ENCODE data around the gene LRMDA. TPM values are rescaled to one million over a fixed set of nuclear protein-coding genes. Genes with fewer than 3 reads are reported as not detected.

LRMDA gene
- total RNA-seq, 1 donor from 2014 or later = 19.4 TPM

DNA sequence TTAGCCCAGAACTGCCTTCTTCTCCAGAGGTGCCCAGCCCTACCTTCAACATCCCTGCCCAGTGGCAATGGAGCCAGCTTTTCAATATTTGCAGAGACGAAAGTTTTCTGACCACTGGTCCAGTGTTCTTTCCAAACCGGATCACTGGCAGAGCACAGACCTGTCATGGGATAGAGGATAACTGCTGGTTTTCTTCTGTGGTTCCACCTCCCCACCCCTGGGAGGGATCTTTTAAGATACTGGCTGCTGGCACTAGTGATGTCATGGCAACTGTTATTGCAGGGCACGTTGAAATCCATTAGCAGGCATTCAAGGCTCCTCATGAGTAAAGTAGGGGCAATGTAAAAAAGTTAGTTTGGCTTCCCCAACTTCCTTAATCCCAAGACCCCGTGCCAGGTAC is 387.1 kb downstream of the LRMDA start:
- H3K27me3 Mint-ChIP-seq (ENCODE audit: unreplicated experiment) = no peaks in the 10 kb centered on the region
- no peaks in the 10 kb centered on the region for H3K9me3 Mint-ChIP-seq (ENCODE audit: unreplicated experiment)
- TF ChIP-seq, protein P1, sequence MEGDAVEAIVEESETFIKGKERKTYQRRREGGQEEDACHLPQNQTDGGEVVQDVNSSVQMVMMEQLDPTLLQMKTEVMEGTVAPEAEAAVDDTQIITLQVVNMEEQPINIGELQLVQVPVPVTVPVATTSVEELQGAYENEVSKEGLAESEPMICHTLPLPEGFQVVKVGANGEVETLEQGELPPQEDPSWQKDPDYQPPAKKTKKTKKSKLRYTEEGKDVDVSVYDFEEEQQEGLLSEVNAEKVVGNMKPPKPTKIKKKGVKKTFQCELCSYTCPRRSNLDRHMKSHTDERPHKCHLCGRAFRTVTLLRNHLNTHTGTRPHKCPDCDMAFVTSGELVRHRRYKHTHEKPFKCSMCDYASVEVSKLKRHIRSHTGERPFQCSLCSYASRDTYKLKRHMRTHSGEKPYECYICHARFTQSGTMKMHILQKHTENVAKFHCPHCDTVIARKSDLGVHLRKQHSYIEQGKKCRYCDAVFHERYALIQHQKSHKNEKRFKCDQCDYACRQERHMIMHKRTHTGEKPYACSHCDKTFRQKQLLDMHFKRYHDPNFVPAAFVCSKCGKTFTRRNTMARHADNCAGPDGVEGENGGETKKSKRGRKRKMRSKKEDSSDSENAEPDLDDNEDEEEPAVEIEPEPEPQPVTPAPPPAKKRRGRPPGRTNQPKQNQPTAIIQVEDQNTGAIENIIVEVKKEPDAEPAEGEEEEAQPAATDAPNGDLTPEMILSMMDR (IDR thresholded peaks at IDR 0.05; ENCODE audit: unreplicated experiment) = no peak
- H3K4me3 Mint-ChIP-seq (ENCODE audit: unreplicated experiment) = no peak overlapping the region
- no peak overlapping the region for H3K27ac Mint-ChIP-seq (ENCODE audit: unreplicated experiment)
- no peaks in the 10 kb centered on the region for H3K36me3 Mint-ChIP-seq (ENCODE audit: low read depth, unreplicated experiment)
- H3K4me1 Mint-ChIP-seq (ENCODE audit: unreplicated experiment) = no peaks in the 10 kb centered on the region
- DNase-seq (ENCODE audit: low spot score) = no peak

DNA sequence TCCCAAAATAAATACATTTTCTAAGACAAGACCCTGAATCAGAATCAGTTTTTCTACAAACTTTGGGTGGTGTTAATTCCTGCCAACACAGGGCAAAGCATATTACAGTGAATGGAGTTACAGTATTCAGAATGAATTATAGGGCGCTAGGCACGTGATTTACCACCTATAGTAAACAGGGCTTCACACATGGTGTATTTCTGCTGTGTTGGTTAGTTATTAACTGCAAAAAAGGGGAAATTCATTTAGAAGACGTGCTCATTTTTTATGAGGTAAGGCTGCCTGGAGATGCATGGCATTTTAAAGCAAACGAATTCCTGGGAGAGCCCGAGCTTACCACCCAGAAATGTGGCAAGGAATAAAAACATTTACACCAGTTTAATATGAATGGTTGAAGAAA is 393.8 kb downstream of the LRMDA start:
- Mint-ChIP-seq H3K36me3 (ENCODE audit: low read depth, unreplicated experiment) (no peaks in the 10 kb centered on the region), H3K27me3 (ENCODE audit: unreplicated experiment) (no peaks in the 10 kb centered on the region), H3K27ac (ENCODE audit: unreplicated experiment) (no peak overlapping the region), H3K4me3 (ENCODE audit: unreplicated experiment) (no peak overlapping the region), H3K9me3 (ENCODE audit: unreplicated experiment) (no peaks in the 10 kb centered on the region), H3K4me1 (ENCODE audit: unreplicated experiment) (no peaks in the 10 kb centered on the region)
- TF ChIP-seq, protein P1 (IDR thresholded peaks at IDR 0.05; ENCODE audit: unreplicated experiment) = no peak
- DNase-seq (ENCODE audit: low spot score) = no peak

DNA sequence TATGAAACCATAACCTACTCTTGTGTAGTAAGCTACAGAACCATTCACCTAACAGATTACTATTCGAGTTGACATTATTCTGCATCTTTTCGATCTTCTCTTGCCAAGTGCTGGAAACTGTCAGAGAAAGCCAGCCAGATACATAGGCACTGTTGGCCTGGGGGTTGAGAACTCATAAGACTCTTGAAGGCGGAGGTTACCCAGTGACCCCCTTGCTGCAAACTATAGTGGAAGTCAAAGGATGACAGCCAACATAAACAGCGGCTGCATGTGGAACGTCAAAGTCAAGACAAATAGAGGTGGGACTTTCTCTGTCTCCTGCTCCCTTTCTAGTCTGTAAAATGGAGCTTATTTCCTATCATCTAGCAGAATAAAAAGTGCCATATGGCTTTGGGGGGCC is 394.2 kb downstream of the LRMDA start:
- Mint-ChIP-seq H3K27ac (ENCODE audit: unreplicated experiment) (no peak overlapping the region), H3K9me3 (ENCODE audit: unreplicated experiment) (no peaks in the 10 kb centered on the region), H3K4me1 (ENCODE audit: unreplicated experiment) (no peaks in the 10 kb centered on the region), H3K36me3 (ENCODE audit: low read depth, unreplicated experiment) (no peaks in the 10 kb centered on the region), H3K4me3 (ENCODE audit: unreplicated experiment) (no peak overlapping the region), H3K27me3 (ENCODE audit: unreplicated experiment) (no peaks in the 10 kb centered on the region)
- DNase-seq (ENCODE audit: low spot score) = no peak
- TF ChIP-seq, protein P1 (IDR thresholded peaks at IDR 0.05; ENCODE audit: unreplicated experiment) = no peak

DNA sequence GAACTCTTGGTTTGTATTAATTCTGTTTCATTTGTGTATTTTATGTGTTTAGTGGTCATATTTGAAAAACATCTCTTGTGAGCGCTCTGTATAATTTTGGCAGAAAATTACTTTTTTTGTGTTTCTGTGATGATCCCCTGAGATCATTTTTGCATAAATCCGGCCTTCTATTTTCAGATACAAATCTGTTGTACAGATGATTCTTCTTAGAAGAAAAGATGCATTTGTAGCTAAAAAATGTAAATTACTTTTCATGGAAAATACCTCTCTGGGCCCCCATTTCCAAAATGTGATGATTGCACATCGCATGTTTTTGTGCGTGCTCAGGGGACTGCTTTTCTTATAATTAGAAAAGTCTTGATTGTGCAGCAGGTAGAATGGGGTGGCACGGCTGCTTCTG is 395.4 kb downstream of the LRMDA start:
- H3K4me3 Mint-ChIP-seq (ENCODE audit: unreplicated experiment) = no peak overlapping the region

DNA sequence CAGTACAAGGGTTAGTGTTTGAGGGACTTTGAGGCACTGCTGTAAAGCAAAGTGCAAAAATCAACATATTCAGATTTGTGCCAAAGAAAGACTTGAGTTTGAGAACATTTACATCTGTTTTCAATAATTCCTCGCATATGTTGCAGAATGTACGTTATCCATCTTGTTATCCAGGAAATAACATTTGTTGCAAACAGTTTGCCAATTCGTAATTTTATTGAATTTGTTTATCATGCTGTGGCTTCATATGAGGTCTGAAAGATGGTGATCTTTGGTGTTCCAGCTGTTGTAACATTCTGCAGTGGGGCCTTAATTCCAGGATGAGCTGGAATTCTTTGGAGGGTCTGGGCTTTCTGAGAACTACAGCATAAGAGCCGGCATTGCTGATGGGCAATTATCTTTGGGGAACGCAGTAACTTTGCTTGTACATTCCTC is 396.2 kb downstream of the LRMDA start:
- no peak overlapping the region for H3K4me3 Mint-ChIP-seq (ENCODE audit: unreplicated experiment)
- H3K27me3 Mint-ChIP-seq (ENCODE audit: unreplicated experiment) = no peaks in the 10 kb centered on the region
- TF ChIP-seq, protein P1 (IDR thresholded peaks at IDR 0.05; ENCODE audit: unreplicated experiment) = no peak
- peaks cover 6% of the 10 kb centered on the region for H3K36me3 Mint-ChIP-seq (ENCODE audit: low read depth, unreplicated experiment)
- DNase-seq (ENCODE audit: low spot score) = no peak
- H3K9me3 Mint-ChIP-seq (ENCODE audit: unreplicated experiment) = no peaks in the 10 kb centered on the region
- H3K27ac Mint-ChIP-seq (ENCODE audit: unreplicated experiment) = no peak overlapping the region
- H3K4me1 Mint-ChIP-seq (ENCODE audit: unreplicated experiment) = no peaks in the 10 kb centered on the region

More for the DNA sequence above, 395.4 kb downstream of the LRMDA start:
- H3K27ac Mint-ChIP-seq (ENCODE audit: unreplicated experiment) = no peak overlapping the region
- H3K4me1 Mint-ChIP-seq (ENCODE audit: unreplicated experiment) = no peaks in the 10 kb centered on the region
- no peaks in the 10 kb centered on the region for H3K27me3 Mint-ChIP-seq (ENCODE audit: unreplicated experiment)
- no peaks in the 10 kb centered on the region for H3K36me3 Mint-ChIP-seq (ENCODE audit: low read depth, unreplicated experiment)
- no peaks in the 10 kb centered on the region for H3K9me3 Mint-ChIP-seq (ENCODE audit: unreplicated experiment)
- no peak for DNase-seq (ENCODE audit: low spot score)
- TF ChIP-seq, protein P1 (IDR thresholded peaks at IDR 0.05; ENCODE audit: unreplicated experiment) = no peak
